ENCODE data around the gene AVL9.
"Not testable (repeated sequence)": the region's sequence is repeated elsewhere in the genome, so short reads cannot be mapped to it uniquely, and the experiment has no call there.

The AVL9 gene

DNA sequence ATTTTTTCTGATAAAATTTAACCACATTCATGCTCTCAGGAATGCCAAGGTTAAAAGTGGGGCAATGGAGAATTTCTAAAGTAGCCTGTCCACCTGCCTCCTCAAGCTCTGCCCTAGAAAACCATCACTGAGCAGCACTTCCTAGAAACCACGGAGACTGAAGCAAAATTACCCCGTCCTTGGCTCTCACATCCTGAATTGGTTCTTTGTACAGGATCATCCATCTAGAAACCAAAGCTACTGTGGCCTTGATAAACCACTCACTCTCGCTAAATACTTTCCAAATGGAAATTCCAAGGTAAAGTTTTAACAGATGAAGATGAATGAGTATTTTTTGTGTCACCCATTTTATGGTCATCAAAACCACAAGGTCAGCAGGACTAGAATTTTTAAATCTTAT is 96.6 kb downstream of the AVL9 start:
- no peak for DNase-seq

DNA sequence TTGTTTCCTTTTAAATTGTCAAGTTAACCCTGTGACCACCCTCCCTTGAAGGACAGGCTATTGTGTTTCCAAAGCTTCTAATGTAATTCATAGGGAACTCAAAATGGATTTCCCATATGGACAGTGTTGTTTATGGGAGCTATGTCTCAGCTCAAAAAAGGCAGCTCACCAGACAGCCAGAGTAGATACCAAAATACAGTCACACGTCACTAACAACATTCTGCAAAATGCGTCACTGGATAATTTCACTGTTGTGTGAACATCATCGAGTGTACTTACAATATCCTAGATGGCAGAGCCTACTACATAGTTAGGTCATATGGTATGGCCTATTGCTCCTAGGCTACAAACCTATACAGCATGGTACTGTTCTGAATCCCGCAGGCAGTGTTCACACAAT is 97.4 kb downstream of the AVL9 start:
- DNase-seq: no peak

DNA sequence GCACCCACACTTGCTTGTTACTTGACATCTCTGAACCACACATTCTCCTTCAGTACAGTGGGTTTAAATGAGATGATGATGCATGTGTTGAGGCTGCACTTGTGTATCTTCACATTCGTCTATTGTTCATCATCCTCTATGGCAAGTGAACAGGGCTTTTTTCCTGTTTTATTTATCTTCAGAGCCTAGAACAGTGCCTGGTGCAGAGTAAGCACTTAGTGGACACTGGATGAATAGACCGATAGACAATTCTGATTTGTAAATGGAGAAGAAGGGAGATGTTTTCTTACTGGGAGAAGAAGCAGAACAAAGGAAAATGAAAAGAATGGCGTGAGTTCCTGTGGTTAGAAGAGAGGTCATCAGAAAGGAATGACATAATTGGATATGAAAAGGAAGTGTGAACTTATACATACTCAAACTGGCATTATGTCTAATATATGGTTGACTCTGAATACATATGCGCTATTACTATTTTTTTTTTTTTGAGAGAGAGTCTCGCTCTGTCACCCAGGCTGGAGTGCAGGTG is 99.7 kb downstream of the AVL9 start:
- DNase-seq: no peak

DNA sequence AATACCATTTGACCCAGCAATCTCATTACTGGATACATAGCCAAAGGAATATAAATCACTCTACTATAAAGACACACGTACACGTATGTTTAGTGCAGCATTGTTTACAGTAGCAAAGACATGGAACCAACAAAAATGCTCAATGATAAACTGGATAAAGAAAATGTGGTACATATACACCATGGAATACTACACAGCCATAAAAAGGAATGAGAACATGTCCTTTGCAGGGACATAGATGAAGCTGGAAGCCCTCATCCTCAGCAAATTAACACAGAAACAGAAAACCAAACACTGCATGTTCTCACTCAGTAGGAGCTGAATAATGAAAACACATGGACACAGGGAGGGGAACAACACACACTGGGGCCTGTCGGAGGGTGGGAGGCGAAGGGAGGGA is 105.9 kb downstream of the AVL9 start:
- DNase-seq: not testable (repeated sequence)

DNA sequence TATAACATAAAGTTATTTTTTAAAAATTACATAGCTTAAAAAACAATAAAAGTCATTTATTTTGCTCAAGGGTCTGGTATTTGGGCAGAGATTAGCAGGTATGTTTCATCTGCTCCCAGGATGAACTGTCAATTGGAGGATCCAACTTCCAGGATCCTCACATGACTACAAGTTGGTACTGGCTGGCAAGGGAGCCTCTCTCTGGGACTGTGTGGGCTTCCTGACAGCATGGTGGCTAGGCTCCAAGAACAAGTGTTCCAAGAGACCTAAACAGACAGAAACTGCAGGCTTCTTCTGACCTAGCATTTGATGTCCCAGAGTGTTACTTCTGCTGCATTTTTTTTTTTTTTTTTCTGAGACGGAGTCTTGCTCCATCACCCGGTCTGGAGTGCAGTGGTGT is 107.2 kb downstream of the AVL9 start:
- DNase-seq: no peak

DNA sequence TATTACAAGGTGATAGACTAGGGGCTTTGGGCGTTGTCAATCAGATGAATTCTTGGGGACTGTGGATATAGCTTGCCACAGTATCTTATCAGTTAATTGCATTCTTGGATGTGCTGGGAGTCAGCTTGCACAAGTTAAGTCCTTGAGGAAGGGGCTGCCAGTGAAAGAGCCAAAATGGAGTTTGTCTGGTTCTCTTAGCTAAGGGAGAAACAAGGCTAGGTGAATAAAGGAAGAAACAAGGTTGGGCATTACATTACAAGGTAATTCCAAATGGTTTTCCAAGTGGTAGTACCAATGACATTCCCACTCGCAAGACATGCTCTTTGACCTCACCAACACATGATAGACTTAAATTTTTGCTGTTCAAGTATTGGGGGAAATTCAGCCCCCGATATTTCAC is 108.2 kb downstream of the AVL9 start:
- not testable (repeated sequence) for DNase-seq

DNA sequence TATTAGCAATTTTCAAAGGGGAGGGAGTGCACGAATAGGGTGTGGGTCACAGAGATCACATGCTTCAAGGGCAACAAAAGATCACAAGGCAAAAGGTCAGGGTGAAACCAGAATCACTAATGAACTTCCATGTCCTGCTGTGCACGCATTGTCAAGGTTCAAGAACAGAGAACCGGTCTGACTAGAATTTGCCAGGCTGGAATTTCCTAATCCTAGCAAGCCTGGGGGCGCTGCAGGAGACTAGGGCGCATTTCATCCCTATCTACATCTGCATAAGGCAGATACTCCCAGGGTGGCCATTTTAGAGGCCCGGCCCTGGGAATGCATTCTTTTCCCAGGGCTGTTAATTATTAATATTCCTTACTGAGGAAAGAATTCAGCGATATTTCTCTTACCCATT is 108.8 kb downstream of the AVL9 start:
- DNase-seq: not testable (repeated sequence)

DNA sequence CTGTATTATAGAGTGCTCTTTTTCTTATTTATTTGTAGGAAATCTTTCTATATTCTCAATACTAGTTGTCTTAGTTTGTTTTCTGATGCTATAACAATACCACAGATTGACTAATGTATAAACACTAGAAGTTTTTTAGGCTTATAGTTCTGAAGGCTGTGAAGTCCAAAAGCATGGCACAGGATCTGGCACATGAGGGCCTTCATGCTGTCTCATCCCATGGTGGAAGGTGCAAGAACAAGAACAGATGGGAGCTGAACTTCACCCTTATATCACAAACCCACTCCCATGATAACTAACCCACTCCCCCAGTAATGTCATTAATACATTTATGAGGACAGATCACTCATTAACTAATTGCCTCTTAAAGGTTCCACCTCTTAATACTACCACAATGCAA is 109.7 kb downstream of the AVL9 start:
- DNase-seq: no peak

DNA sequence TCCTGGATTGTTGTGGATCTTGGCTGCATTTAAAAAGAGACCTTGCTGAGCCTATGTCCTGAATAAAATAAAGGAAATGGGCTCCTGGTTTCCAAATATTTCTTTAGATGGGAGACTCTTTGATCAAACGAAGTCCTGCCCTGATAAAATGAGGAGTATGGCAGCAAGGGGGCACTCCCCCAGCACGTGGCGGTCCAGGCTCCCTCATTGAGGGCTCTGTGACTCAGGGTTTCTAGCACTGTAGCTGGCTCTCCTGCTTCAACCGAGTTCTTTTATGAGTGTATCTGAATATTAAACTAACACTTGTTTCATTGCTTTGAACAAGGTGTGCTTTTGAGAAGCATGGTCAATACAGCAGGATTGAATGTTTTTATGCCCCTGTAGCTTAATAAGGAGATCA is 114.2 kb downstream of the AVL9 start:
- no peak for DNase-seq

DNA sequence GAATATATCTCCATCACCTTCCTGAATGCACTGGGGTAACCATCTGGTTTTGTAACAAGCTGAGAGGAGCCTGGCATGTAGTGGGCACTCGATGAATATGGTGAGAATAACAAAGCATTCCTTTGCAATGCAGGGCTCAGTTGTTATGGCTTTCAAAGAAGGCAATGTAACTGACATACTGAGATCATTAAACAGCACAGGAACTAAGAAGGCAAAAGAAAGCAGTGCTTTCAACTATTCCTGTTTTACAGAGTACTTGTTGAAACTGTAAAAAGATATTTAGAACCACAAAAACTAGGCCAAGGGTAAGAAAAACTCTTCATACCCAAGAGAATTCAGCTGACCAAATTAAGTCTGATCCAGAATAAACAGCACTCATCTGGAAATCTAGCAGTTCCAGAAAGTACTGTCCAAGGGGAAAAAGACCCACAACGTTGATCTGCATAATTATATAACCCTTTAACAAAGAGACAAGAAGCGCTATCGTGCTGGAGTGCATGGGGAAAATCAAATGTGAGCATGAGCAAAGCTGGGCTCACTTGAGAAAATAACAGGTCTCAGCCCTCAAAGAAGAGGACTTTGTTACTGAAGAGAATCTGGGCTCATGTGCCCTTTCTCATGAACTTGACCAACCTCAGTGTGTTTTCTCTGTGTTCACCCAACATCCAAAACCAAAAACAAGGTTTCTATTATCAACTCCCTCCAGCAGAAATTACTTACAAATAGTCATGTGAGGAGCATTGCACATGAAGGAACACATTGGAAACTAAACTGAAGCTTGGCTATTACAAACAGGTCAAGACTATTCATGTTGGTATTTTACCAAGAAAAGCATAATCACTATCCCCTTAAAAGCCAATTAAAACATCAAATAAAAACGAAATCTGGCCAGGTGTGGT is 116.2 kb downstream of the AVL9 start:
- DNase-seq: no peak

DNA sequence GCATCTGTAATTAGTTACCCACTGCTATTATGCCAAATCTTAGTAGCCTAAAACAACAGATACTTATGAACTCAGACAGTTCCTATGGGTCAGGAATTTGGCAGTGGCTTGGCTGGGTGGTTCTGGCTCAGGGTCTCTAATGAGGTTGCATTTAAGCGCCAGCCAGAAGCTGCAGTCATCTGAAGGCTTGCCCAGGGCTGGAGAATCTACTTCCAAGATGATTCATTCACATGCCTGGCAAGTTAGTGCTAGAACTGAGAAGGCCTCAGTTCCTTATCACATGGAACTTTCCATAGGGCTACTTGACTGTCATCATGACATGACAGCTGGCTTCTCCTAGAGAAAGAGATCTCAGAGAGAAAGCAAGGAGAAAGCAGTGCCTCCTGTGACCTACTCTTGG is 121.3 kb downstream of the AVL9 start:
- no peak for DNase-seq

DNA sequence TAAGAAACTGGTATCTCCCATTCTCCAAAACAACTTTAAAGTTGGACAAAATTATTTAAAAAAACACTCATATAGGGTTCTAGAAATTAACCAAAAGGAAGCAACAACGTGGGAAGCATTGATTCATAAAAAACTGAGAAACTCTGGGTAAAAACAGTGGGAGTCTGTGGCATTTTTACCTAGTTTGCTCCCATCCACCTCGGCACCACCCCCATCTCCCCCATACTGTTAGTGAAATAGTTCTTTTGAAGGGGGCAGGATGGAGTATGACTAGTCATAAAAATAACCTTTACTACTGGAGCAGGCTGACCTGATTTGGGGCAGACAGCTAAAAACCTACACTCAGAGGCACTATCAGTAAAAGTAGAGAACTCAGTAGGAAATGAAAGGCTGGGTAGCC is 123.2 kb downstream of the AVL9 start:
- no peak for DNase-seq

DNA sequence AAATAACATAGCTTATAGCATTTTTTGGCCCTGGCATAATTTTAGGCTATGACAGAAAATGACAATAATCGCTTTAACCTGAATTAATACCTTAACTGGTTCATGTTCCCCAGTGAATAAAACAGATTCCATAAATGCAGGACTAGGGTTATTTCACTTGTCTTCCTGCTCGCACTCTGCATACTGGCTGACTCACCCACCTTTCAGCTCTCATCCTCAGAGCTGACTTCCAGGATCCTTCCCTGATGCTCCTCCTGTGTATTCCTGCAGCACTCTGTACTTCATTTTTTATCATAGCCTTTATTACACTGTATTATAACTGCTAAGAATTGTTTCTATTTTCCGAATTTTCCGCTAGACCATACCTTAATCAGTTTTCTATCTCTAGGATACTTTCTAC is 123.7 kb downstream of the AVL9 start:
- no peak for DNase-seq

DNA sequence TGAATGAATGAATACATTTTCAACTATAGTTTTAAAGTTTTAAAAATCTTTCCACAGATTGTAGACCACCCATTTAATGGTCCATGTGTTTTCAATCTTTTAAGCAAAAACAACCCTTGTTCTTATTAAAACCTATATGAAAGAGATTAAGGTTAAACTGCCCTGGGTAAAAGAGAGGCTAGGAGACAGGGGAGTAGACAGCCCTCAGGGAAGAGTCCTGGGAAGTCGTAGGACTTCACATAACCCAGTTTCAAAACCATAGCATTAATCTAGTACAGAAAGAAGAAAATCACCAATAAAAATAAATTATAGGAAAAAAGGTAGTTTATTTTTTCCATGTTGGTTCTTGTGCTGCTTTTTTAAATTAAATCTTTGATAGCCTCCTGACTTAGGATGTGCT is 124.1 kb downstream of the AVL9 start:
- DNase-seq: not testable (repeated sequence)

DNA sequence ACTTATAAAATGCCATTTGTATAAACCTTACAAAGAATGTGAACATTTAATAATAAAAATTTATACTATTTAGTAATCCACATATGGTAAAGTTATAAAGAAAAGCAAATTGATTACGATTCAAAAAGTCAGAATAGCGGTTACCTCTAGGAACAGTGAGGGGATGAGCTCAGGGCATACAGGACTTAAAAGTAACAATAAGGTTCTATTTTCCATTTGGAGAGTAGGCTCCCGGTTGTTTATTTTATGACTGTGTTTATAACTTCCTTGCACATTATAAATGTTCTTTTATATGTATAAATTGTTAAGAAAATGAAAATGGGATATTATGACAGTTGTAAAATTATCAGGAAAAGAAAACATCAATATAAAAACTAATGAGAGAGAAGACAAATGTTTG is 135.7 kb downstream of the AVL9 start:
- no peak for DNase-seq

DNA sequence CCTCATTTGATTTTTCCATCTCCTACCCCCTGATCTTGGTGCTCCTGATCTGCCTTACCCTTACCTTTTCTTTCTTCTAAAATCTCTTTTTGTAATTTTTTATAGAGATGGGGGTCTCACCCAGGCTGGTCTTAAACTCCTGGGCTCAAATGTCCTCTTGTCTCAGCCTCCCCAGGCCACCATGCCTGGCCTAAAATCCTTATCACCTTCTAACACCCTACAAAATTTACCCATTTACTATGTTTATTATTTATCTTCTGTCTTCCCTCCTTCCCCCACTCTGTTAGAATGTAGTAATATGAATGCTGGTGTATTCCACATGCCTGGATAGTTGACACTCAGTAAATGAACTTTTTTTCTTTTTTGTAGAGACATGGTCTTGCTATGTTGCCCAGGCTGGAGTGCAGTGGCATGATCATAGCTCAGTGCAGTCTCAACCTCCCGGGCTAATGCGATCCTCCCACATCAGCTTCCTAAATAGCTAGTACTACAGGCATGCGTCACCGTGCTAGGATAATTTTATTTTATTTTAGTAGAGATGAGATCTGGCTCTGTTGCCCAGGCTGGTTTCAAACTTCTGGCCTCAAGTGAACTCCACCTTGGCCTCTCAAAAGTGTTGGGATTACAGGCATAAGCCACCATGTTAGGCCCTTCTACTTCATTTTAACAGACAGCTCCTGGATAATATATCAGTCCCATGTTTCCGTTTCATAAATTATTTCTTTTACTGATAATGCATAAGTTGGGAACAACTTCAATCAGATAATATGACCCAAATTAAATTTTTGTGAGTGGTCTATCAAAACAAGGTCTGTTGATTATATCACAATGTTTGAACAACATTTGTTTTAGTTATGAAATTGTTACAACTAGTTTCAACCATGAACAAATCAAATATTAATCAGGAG is 136.6 kb downstream of the AVL9 start:
- not testable (repeated sequence) for DNase-seq

DNA sequence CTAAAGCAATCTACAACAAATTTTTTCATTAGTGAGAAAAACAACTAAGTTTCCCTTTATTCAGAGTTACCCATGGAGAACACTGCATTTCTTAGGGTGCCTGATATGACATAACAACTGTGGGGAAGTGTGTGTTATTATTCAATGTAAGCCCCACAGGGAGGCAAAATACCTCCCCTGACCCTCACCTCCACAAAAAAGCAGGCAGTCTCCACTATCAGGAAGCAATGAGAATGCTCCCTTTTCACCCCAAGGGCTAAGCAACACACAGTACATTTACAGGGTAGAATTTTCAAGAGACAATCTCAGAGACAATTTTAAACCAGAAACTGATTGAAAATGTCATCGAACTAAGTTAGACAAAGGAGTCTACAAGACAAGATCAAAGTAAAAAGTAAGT is 138.2 kb downstream of the AVL9 start:
- DNase-seq: not testable (repeated sequence)

DNA sequence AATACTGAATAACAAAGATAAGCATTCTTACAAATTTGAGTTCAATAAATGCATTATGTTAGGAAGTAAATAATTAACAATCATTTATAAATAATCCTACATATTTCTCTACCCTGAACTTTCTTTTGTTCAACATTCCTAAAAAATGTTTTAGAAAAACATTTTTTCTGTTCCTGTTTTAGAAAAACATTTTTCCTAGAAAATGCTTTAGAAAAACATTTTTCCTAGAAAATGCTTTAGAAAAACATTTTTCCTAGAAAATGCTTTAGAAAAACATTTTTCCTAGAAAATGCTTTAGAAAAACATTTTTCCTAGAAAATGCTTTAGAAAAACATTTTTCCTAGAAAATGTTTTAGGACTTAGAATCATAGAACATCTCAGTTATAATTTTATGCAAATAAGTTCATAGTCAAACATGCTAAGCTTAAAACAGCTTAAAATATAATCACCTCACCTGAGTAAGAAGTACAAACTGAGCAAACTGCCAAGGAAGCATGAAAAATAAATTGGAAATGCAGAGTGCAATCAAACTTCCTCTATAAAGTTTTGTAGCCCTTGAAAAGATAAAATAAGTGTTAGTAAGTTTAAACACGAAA is 139.6 kb downstream of the AVL9 start:
- not testable (repeated sequence) for DNase-seq

DNA sequence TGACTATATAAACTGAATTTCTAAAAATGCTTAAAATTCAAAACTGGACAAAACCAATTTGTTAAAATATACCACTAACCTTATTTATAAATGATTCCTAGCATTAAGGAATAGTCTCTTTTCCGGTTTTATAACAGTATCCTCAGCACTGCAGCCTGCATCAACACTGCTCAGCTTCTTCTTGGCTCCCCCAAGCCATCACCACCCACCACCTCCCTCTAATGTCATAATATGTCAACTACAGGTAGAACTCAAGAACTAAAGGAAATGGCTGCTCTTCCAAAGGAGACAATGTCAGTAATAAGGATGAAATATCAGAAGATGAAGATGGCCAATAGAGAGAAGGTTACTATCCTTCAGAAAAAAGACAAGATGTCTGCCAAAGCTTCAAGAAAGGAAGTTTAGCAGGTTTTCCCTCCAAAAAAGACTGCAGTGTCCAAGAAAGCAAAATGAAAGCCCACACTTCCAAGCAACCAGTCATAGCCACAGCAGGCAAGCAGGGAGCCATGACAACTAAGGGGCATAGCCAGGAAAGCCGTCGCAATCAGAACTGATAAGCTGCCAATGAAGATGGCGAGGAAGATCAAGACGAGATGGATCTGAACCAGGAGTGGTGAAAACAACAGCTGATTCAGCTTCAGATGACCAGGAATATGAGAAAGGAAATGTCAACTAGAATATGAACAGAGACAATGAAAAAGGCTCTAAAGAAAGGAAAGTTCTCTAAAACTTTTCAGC is 141.6 kb downstream of the AVL9 start:
- not testable (repeated sequence) for DNase-seq

DNA sequence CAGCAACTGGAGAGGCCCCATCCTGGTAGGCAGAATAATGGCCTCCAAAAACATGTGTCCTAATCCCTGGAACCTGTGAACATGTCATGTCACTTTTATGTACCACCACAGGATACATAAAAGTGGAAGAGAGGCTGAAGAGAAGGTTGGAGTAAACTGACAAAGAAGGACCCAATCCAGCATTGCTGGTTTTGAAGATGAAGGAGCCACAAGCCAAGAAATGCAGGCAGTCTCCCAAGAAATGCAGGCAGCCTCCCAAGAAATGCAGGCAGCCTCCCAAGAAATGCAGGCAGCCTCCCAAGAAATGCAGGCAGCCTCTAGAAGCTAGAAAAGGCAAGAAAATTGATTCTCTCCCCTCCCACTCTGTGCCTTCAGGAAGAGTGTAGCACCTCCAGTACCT is 142.3 kb downstream of the AVL9 start:
- DNase-seq: not testable (repeated sequence)
